ENCODE data around the gene DNAH2.

- TF ChIP-seq CTCF (IDR thresholded peaks at IDR 0.05 in 2 of 3, conservative IDR thresholded peaks at IDR 0.05 in 1 of 3; ENCODE audit: insufficient read depth in 2 of 3, low read depth in 1 of 3, low read length in 3 of 3) = no peak
- no peak for TF ChIP-seq ZBTB40 (IDR thresholded peaks at IDR 0.05)
- TF ChIP-seq ZBTB40 (CRISPR knock-in tag; IDR thresholded peaks at IDR 0.05) = no peak
- TF ChIP-seq ZNF764 (CRISPR knock-in tag; IDR thresholded peaks at IDR 0.05; ENCODE audit: low read depth) = no peak
- no peak for TF ChIP-seq FOXA3 (CRISPR knock-in tag; conservative IDR thresholded peaks at IDR 0.05 in 1 of 2, IDR thresholded peaks at IDR 0.05 in 1 of 2)
- no peak for TF ChIP-seq RAD21 (CRISPR knock-in tag; conservative IDR thresholded peaks at IDR 0.05 in 1 of 2, IDR thresholded peaks at IDR 0.05 in 1 of 2)
- TF ChIP-seq ZKSCAN1 (IDR thresholded peaks at IDR 0.05; ENCODE audit: low read depth, low read length) = no peak
Observed at GRCh38 chr17:7807206-7807605, 89.7 kb downstream of the DNAH2 start.

All from K562 (cell line).